ENCODE results near the gene EIF1. TPM values are rescaled to one million over a fixed set of nuclear protein-coding genes. Genes with fewer than 3 reads are reported as not detected.

EIF1 gene
- total RNA-seq, 1 experiment from 2014 or later = 775 TPM

DNA sequence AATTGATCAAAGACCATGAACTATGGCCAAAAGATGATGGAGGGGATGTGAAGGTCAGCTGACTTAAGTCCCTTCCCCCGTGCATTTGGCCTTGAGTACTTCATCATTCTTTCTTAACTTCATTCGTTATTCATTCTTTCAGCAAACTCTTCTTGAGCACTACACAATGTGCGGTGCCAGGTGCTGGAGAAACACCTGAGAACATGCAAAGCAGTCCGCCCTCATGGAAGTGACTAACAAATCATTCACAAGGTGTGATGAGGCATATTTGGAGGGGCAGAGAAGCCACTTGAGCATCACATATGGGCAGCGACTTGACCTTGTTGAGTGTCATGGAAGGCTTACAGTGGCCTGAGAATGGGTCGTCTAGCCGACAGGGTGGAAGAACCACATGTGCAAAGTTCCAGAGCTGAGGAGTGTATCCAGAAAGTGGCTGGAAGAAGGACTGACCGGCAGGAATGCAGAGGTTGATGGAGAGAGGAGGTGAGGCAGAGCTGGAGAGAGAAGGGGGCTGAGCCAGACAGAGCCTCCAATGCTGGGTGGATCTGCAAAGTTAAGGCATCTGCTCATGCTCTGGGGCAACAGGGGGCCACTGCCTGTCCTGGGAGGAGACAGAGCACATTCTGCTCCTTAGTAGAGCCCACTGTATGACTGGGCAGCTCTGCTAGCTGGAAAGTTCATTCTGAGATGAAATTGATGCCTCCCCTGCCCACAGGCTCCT is 25.1 kb upstream of the EIF1 start:
- Histone ChIP-seq H3K79me2 (ENCODE audit: low read depth) (no peaks in the 10 kb centered on the region), H3K9me2 (ENCODE audit: insufficient read depth) (no peaks in the 10 kb centered on the region), H3K4me1 (replicated peaks; ENCODE audit: insufficient read depth) (peaks cover 26% of the 10 kb centered on the region), H4K20me1 (ENCODE audit: insufficient read depth) (no peaks in the 10 kb centered on the region), H2AFZ (no peak overlapping the region), H3K4me2 (no peak overlapping the region), H3K27me3 (ENCODE audit: insufficient read depth, low read depth) (no peaks in the 10 kb centered on the region), H3K9me3 (ENCODE audit: insufficient read depth, low read depth) (no peaks in the 10 kb centered on the region), H3K36me3 (ENCODE audit: low read depth) (no peaks in the 10 kb centered on the region), H3F3A (ENCODE audit: insufficient read depth, low read depth) (peaks cover 4% of the 10 kb centered on the region; the same call in 1 of the 2 replicates), H3K4me3 (no peak overlapping the region), H3K27ac (no peak overlapping the region)
- POLR2A ChIA-PET (ENCODE audit: unreplicated experiment) = interaction anchor here (0.7 kb wide), 1 partner anchor 1299 kb away, joined by 4 read pairs; the partner anchor contains the start of gene GJD3
- CTCF ChIA-PET = interaction anchor here (0.6 to 2.8 kb wide), 8 partner anchors 9 to 792 kb away, joined by 3 to 39 read pairs (median 4); no protein-coding TSS in a partner anchor
- TF ChIP-seq EZH2 (IDR thresholded peaks at IDR 0.05; ENCODE audit: low read depth) = no peak
- TF ChIP-seq, protein P1, sequence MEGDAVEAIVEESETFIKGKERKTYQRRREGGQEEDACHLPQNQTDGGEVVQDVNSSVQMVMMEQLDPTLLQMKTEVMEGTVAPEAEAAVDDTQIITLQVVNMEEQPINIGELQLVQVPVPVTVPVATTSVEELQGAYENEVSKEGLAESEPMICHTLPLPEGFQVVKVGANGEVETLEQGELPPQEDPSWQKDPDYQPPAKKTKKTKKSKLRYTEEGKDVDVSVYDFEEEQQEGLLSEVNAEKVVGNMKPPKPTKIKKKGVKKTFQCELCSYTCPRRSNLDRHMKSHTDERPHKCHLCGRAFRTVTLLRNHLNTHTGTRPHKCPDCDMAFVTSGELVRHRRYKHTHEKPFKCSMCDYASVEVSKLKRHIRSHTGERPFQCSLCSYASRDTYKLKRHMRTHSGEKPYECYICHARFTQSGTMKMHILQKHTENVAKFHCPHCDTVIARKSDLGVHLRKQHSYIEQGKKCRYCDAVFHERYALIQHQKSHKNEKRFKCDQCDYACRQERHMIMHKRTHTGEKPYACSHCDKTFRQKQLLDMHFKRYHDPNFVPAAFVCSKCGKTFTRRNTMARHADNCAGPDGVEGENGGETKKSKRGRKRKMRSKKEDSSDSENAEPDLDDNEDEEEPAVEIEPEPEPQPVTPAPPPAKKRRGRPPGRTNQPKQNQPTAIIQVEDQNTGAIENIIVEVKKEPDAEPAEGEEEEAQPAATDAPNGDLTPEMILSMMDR (conservative IDR thresholded peaks at IDR 0.05) = no peak
- intact Hi-C loops (cut with micrococcal nuclease; ENCODE audit: unreplicated experiment) = loop anchor here (2.0 to 10.0 kb wide), 2 partner anchors 809 to 1309 kb away; no protein-coding TSS in a partner anchor
- BruUV-seq (replicated peaks) = no TSS peak
- no peak for DNase-seq

DNA sequence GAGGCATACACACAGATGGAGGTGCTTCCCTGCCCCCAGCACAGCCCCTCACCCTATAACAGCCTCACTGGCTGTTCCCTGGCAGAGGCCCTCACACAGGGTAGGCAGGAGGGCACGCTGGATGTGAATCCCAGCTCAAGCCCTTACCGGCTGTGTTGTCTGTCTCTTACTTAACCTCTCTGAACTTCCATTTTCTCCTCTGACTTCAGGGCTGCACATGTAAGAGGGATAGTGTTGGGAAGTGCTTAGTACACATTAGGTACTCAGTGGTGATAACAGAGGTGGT is 24.6 kb upstream of the EIF1 start:
- ChIA-PET POLR2A (ENCODE audit: unreplicated experiment) (no interaction called here), CTCF (interaction anchor here (1.4 to 2.8 kb wide), 4 partner anchors 10 to 116 kb away, joined by 4 to 39 read pairs (median 10); no protein-coding TSS in a partner anchor)
- H3K4me1 ChIP-seq (replicated peaks; ENCODE audit: insufficient read depth) = peaks cover 26% of the 10 kb centered on the region

More for the DNA sequence above, 24.6 kb upstream of the EIF1 start:
- H3F3A ChIP-seq (ENCODE audit: insufficient read depth, low read depth) = peaks cover 4% of the 10 kb centered on the region; the same call in 1 of the 2 replicates
- TF ChIP-seq EZH2 (IDR thresholded peaks at IDR 0.05; ENCODE audit: low read depth) = no peak
- TF ChIP-seq, protein P1 (conservative IDR thresholded peaks at IDR 0.05) = no peak
- BruUV-seq (replicated peaks) = no TSS peak
- H3K4me2 ChIP-seq = no peak overlapping the region
- no peaks in the 10 kb centered on the region for H3K79me2 ChIP-seq (ENCODE audit: low read depth)
- H2AFZ ChIP-seq = no peak overlapping the region
- H3K27ac ChIP-seq = no peak overlapping the region
- H3K4me3 ChIP-seq = no peak overlapping the region
- H3K9me2 ChIP-seq (ENCODE audit: insufficient read depth) = no peaks in the 10 kb centered on the region
- no peaks in the 10 kb centered on the region for H3K36me3 ChIP-seq (ENCODE audit: low read depth)
- intact Hi-C loops (cut with micrococcal nuclease; ENCODE audit: unreplicated experiment) = loop anchor here (10.0 kb wide), 1 partner anchor 1309 kb away; no protein-coding TSS in a partner anchor
- H4K20me1 ChIP-seq (ENCODE audit: insufficient read depth) = no peaks in the 10 kb centered on the region
- no peaks in the 10 kb centered on the region for H3K27me3 ChIP-seq (ENCODE audit: insufficient read depth, low read depth)
- DNase-seq = no peak
- no peaks in the 10 kb centered on the region for H3K9me3 ChIP-seq (ENCODE audit: insufficient read depth, low read depth)
